GM12872 (cell line): Measurements from ENCODE around the gene OTUD7B.

ENCODE experiments used
- TF ChIP-seq, protein P1 (sequence below): IDR thresholded peaks from 3 replicates; pipeline ENCODE4 v1.5.1; 2011; ENCODE audit warnings: low read depth, mild to moderate bottlenecking, low read length, moderate library complexity; ENCODE audit not compliant: insufficient read depth

OTUD7B gene

DNA sequence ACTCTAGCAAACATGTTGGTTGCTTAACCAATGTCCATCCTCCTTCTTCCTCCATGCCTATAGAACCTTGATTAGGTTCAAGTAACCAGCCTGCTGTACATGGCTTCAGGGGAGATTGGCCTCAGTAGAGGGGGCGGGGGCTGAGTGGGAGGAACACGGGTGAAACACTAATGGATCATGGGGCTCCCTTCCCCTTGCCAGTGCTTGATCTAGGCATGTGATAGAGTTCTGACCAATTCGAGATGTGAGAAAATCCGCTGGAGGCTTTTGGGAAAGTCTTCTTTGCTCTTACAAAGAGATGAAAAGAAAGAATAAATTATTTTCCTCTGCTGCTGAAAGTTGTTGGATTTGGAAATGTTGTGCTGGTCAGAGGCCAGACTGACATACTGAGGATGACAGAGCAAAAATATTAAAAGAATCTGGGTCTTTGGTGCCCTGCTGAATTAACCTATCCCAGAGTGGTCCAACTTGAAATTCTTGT is 5.2 kb upstream of the OTUD7B start:
- TF ChIP-seq, protein P1, sequence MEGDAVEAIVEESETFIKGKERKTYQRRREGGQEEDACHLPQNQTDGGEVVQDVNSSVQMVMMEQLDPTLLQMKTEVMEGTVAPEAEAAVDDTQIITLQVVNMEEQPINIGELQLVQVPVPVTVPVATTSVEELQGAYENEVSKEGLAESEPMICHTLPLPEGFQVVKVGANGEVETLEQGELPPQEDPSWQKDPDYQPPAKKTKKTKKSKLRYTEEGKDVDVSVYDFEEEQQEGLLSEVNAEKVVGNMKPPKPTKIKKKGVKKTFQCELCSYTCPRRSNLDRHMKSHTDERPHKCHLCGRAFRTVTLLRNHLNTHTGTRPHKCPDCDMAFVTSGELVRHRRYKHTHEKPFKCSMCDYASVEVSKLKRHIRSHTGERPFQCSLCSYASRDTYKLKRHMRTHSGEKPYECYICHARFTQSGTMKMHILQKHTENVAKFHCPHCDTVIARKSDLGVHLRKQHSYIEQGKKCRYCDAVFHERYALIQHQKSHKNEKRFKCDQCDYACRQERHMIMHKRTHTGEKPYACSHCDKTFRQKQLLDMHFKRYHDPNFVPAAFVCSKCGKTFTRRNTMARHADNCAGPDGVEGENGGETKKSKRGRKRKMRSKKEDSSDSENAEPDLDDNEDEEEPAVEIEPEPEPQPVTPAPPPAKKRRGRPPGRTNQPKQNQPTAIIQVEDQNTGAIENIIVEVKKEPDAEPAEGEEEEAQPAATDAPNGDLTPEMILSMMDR = no peak

DNA sequence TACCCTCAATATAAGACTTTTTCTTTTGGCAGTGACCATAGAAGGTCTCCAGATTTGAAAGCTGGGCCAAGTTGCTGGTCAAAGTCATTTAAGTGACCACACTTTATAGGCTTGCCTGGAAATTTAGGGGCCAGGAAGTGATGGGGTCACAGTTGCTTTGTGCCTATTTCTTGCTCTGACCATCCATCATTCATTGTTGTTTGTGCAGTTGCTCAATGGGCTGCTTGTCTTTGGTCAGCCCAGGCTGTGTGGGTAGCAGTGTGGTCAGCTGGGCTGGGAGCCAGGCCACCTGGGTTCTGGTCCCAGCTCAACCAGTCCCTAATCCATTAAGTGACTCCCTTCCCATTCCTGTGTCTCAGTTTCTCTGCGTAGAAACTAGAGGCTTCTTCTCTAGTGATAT is 2.1 kb upstream of the OTUD7B start:
- TF ChIP-seq, protein P1 = no peak

DNA sequence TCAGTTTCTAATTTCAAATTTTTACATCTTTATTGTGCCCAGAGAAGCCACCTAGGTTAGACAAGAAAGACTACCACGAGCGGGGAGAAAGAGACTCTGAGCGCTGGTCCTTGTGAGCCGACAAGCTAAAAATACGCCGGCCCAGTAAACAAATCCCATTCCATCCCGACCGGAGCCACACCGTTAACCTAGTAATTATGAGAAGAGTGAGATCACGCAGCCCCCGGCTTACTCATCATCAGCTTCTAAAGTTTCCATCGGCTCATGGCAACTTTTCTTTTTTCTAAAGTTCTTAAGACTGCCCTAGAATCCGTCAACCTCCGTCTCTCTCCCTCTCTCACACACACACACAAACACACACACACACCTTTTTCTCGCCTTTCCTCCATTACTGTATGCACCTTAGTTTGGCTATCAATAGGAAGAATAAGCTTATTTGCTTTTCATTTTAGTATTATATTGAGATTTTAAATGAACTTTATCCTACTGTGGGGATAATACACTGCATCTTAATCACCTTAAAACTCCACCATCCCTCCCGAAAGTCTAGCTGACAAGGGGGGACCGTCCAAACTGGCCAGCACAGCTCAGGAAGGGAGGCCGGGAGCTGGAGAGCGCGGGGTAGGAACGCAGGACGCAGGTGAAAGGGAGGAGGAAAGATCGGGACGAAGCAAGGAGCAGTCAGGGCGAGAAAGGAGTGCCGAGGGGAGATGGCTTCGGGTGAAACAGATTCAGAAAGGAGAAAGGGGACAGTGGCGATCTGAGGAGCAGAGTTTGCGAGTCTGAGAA is 728 bp downstream of the OTUD7B start:
- TF ChIP-seq, protein P1 = no peak

DNA sequence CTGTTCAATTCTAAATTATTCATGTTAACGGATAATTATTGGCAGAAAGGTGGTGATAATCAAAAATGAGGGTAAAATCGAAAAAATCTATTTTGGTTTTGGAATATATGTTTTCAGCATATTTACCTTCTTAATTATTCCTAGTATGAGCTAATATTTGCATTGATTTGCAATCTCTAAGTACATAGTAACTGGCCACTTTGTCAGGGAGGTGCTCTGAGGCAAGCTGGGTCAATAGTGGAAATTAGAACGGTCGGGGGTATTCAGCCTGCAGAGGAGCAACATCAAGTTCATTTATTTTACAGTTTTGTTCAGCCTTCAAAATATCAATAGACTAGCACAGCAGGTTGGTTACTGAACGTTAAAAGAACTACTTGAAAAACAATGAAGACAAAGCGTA is 1.8 kb downstream of the OTUD7B start:
- TF ChIP-seq, protein P1 = no peak

DNA sequence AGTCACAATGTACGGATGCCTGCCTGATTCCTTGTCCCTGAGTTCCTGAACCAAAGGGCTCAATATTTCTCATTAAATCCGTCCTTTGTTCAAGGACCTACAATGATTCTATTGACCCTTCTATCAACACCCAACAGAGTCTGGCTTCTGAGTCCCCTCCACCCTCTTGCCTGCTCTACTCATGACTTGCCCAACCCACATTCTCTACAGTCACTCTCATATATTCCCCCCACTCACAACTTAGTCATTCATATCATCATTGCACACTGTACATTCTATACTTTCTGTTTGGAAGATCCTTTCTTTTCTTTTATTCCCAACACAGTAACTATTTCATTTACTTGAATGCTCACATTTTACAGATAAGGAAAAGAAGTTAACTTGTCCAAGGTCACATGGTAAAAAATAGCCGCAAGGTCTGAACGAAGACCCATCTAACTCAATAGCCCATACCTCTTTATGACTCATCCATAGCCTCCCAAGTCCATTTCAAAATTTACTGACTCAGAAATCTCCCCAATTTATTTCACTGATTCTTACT is 3.6 kb downstream of the OTUD7B start:
- TF ChIP-seq, protein P1 = no peak

DNA sequence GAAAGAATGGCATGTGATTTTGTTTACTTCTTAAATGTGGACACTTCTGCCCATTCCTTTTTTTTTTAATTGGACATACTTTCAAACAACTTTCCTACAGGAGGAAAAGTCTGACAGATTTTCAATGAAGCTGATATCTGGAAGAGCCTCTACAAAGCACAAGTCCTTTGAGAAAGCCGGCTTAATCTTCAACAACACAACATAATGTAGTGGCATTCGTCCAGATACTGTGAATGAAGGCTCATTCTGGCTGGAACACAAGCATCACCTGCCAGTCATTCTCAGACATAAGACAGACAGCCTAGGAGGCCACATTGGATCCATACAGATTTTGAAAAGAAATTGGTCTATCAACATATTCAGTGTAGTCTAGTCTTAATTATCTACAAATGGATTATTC is 4.9 kb downstream of the OTUD7B start:
- TF ChIP-seq, protein P1 = no peak

DNA sequence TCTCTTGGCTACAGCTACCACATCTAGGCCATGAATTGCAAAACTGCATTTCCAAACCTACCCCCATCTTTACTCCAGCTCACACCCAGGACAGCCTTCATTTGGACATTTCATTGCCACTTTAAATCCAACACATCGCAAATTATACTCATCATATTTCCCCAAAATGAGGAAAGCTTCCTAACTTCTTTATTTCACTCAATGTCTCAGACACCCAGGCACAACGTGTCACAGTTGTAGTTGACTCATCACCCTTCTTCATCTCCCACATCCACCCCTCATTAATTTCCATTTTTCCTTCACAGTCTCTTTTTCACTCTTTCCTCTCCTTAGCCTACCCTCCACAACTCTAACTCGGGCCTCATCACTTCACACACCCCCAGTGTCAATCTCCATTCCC is 6.7 kb downstream of the OTUD7B start:
- TF ChIP-seq, protein P1 = no peak
